ENCODE data around the gene RASSF5. TPM values are rescaled to one million over a fixed set of nuclear protein-coding genes. Genes with fewer than 3 reads are reported as not detected.
"Not testable (repeated sequence)": the region's sequence is repeated elsewhere in the genome, so short reads cannot be mapped to it uniquely, and the experiment has no call there.

RASSF5 gene
- total RNA-seq, 1 donor from 2014 or later: 1.2 TPM

DNA sequence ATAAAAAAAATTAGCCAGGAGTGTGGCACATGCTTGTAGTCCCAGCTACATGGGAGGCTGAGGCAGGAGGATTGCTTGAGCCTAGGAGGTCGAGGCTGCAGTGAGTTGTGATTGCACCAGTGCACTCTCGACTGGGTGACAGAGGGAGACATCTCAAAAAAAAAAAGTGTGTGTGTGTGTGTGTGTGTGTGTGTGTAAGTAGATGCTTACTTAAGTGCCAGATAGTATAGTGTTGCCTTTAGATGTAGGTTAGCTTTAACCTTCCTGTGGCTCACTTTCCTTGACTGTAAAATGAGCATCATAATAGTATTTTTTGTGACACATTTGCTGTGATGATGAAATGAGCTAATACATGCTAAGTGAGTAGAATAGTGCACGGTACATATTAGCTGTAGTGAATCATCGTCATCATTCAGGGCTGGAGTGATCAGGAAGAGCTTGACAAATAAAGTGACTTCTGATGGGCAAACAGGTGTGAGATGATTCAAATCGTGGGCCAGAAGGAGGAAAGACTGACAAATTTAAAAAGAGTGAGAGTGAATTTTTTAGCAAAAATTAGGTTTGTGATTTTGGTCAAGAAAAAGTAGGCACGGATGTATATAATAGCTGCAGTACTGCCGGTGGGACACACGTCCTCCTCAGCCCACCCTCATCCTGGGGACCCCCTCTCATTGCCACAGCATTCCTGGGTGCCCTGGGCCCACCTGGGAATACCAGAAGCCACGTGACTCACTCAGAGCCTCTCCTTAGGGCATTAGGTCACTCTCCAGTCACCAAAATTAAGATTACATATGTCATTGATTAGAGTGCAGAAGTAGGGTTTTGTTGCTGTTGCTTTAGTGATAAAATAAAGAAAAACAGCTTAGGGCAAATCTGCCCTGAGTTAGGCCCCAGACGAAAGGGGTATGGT is 71.0 kb downstream of the RASSF5 start:
- peaks cover 8% of the 10 kb centered on the region for H3K27me3 Mint-ChIP-seq (ENCODE audit: unreplicated experiment)
- DNase-seq (ENCODE audit: low spot score): no peak
- H3K36me3 Mint-ChIP-seq (ENCODE audit: low read depth, unreplicated experiment): no peaks in the 10 kb centered on the region
- H3K4me1 Mint-ChIP-seq (ENCODE audit: unreplicated experiment): peaks cover 14% of the 10 kb centered on the region
- TF ChIP-seq, protein P1, sequence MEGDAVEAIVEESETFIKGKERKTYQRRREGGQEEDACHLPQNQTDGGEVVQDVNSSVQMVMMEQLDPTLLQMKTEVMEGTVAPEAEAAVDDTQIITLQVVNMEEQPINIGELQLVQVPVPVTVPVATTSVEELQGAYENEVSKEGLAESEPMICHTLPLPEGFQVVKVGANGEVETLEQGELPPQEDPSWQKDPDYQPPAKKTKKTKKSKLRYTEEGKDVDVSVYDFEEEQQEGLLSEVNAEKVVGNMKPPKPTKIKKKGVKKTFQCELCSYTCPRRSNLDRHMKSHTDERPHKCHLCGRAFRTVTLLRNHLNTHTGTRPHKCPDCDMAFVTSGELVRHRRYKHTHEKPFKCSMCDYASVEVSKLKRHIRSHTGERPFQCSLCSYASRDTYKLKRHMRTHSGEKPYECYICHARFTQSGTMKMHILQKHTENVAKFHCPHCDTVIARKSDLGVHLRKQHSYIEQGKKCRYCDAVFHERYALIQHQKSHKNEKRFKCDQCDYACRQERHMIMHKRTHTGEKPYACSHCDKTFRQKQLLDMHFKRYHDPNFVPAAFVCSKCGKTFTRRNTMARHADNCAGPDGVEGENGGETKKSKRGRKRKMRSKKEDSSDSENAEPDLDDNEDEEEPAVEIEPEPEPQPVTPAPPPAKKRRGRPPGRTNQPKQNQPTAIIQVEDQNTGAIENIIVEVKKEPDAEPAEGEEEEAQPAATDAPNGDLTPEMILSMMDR (IDR thresholded peaks at IDR 0.05; ENCODE audit: unreplicated experiment): no peak
- H3K27ac Mint-ChIP-seq (ENCODE audit: unreplicated experiment): no peak overlapping the region
- H3K9me3 Mint-ChIP-seq (ENCODE audit: unreplicated experiment): no peaks in the 10 kb centered on the region
- no peak overlapping the region for H3K4me3 Mint-ChIP-seq (ENCODE audit: unreplicated experiment)

DNA sequence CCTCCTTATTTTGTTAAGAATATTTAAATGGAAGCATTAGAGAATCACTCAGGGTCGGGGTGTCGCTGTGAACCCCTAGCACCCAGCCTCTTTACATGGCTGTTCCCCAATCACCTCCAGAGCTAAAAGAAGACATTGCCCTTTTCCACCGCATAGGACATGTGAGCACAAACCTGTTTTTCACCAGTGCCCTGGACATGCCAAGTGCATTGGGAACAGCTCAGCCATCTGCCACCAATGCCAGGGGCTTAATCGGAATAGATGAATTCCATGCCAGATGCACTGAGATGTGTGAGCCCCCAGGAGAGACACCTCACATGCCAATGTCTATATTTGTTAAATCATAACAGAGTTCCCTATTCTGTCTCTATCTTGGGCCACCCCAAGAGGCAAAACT is 71.6 kb downstream of the RASSF5 start:
- Mint-ChIP-seq H3K27me3 (ENCODE audit: unreplicated experiment) (peaks cover 10% of the 10 kb centered on the region), H3K27ac (ENCODE audit: unreplicated experiment) (no peak overlapping the region), H3K9me3 (ENCODE audit: unreplicated experiment) (no peaks in the 10 kb centered on the region), H3K4me3 (ENCODE audit: unreplicated experiment) (no peak overlapping the region), H3K4me1 (ENCODE audit: unreplicated experiment) (peaks cover 14% of the 10 kb centered on the region), H3K36me3 (ENCODE audit: low read depth, unreplicated experiment) (no peaks in the 10 kb centered on the region)
- TF ChIP-seq, protein P1 (IDR thresholded peaks at IDR 0.05; ENCODE audit: unreplicated experiment): no peak
- no peak for DNase-seq (ENCODE audit: low spot score)

DNA sequence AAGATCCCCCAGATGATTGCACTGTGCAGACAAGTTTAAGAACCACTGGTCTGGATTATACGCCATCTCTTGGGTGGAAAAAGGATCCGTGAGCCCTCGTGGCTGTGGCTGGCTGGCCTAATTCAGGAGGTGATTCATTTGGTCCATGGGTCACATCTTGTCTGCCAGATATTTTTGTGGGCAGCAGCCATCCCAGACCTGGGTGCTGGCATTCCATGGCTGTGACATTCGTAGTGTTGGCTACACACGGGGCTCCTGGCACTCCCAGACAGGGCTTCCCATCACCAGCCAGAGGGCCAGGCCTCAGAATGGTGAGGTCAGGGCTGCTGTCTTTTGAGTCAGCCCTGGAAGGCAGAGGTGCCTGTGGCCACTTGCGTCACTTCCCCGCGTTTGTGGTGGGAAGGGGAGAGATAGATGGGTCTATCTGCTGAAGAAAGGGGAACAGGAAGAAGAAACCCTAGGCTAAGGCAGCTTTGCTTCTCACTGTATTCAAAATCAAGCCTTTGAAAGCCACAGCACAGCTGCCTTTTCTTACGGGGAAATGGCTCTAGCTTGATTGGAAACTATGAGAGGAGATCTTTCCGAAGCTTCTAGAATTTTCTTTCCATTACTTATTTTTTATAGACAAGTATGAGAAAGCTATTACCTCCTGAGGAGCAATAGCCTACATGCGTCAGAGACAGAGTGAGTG is 72.6 kb downstream of the RASSF5 start:
- Mint-ChIP-seq H3K4me3 (ENCODE audit: unreplicated experiment) (no peak overlapping the region), H3K27me3 (ENCODE audit: unreplicated experiment) (peaks cover 10% of the 10 kb centered on the region), H3K27ac (ENCODE audit: unreplicated experiment) (no peak overlapping the region), H3K9me3 (ENCODE audit: unreplicated experiment) (no peaks in the 10 kb centered on the region), H3K36me3 (ENCODE audit: low read depth, unreplicated experiment) (no peaks in the 10 kb centered on the region), H3K4me1 (ENCODE audit: unreplicated experiment) (peaks cover 14% of the 10 kb centered on the region)
- TF ChIP-seq, protein P1 (IDR thresholded peaks at IDR 0.05; ENCODE audit: unreplicated experiment): no peak
- DNase-seq (ENCODE audit: low spot score): no peak

DNA sequence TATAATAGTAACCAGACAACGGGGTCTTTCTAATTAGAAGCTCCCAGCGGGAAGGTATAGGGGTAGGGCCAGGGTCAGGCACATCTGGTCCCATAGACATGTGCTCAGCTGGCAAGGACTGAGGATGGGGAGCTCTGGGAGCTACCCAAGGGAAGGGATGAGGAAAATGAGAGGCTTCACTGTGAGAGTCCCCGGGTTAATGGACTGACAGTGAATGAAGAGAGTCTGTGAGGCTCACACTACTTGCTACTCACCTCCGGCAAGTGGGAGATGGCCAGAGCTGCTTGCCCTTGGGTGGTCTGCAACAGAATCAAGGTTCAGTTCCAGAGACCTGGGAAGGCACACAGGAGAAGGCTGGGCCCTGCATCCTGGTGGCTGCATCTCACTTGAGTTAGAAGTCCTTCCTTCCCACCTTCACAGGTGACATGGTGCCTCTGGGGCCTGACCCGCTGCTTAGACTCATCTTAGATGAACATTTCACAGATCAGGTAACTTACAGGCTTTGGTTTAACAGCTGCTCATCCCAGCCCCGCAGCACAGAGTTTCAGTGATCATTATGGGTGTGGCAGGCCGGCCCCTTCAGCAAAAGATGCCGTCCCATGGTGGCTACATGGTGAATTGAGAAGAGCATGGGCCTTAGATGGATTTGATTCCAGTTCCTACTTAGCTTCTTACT is 73.2 kb downstream of the RASSF5 start:
- no peak overlapping the region for H3K27ac Mint-ChIP-seq (ENCODE audit: unreplicated experiment)
- H3K9me3 Mint-ChIP-seq (ENCODE audit: unreplicated experiment): no peaks in the 10 kb centered on the region

DNA sequence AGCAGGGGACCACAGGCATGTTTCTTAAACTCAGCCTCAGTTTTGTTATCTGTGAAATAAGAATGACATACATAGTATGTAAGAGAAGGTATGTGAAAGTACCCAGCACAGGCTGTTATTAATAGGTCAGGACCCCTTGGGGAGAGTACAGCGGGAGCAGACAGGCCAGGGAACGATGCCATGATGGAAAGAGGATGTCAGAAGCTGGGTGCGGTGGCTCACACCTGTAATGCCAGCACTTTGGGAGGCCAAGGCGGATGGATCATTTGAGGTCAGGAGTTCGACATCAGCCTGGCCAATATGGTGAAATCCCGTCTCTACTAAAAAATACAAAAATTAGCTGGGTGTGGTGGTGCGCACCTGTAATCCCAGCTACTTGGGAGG is 73.8 kb downstream of the RASSF5 start:
- H3K4me1 Mint-ChIP-seq (ENCODE audit: unreplicated experiment); H3K36me3 Mint-ChIP-seq (ENCODE audit: low read depth, unreplicated experiment); H3K27me3 Mint-ChIP-seq (ENCODE audit: unreplicated experiment); H3K4me3 Mint-ChIP-seq (ENCODE audit: unreplicated experiment); DNase-seq (ENCODE audit: low spot score); H3K27ac Mint-ChIP-seq (ENCODE audit: unreplicated experiment); H3K9me3 Mint-ChIP-seq (ENCODE audit: unreplicated experiment): not testable (repeated sequence)

More for the DNA sequence above, 73.2 kb downstream of the RASSF5 start:
- DNase-seq (ENCODE audit: low spot score): no peak
- Mint-ChIP-seq H3K4me1 (ENCODE audit: unreplicated experiment) (peaks cover 8% of the 10 kb centered on the region), H3K36me3 (ENCODE audit: low read depth, unreplicated experiment) (no peaks in the 10 kb centered on the region), H3K27me3 (ENCODE audit: unreplicated experiment) (peaks cover 6% of the 10 kb centered on the region), H3K4me3 (ENCODE audit: unreplicated experiment) (no peak overlapping the region)
- TF ChIP-seq, protein P1 (IDR thresholded peaks at IDR 0.05; ENCODE audit: unreplicated experiment): no peak
